HUDEP-2 (cell line): Measurements from ENCODE around the gene CEP85L.
A peak's percentile ranks its signal among the peaks of the same experiment; 100 is the strongest.

Experiments used
- DNase-seq, 76 experiments: peaks; one replicate each; lab custom pipeline; 2025; ENCODE audit not compliant: unreplicated experiment in 76 of 76; lab: John Stamatoyannopoulos, UW

Gene CEP85L

GRCh38 chr6:118663993-118664985 lies 12.9 kb upstream of the CEP85L start:
- no peak for DNase-seq

- no peak for DNase-seq
These were observed 10.4 kb upstream of the CEP85L start for GRCh38 chr6:118661831-118662230.

- peak in 69 of 76 experiments; percentile 15 to 94 (median 66) for DNase-seq
These were observed 8.8 kb upstream of the CEP85L start for GRCh38 chr6:118660218-118660569.

GRCh38 chr6:118659513-118660217 lies 8.3 kb upstream of the CEP85L start:
- peak in 22 of 76 experiments; percentile 3 to 58 (median 28) for DNase-seq

- DNase-seq = no peak
These were observed 5.6 kb upstream of the CEP85L start for GRCh38 chr6:118656847-118657451.

- no peak for DNase-seq
These were observed 742 bp upstream of the CEP85L start for GRCh38 chr6:118652051-118652615.

- DNase-seq = peak in 32 of 76 experiments; percentile 13 to 70 (median 49)
These were observed 659 bp downstream of the CEP85L start for GRCh38 chr6:118650582-118651281.

- peak in 1 of 76 experiments; percentile 9 for DNase-seq
These were observed 1.3 kb downstream of the CEP85L start for GRCh38 chr6:118649918-118650581.

GRCh38 chr6:118648866-118649554 lies 2.4 kb downstream of the CEP85L start:
- DNase-seq = no peak

- DNase-seq = no peak
These were observed 4.4 kb downstream of the CEP85L start for GRCh38 chr6:118646977-118647376.

GRCh38 chr6:118645395-118645794 lies 6.0 kb downstream of the CEP85L start:
- DNase-seq = no peak

GRCh38 chr6:118644007-118644406 lies 7.4 kb downstream of the CEP85L start:
- DNase-seq = no peak

- peak in 1 of 76 experiments; percentile 34 for DNase-seq
These were observed 10.3 kb downstream of the CEP85L start for GRCh38 chr6:118641042-118641441.

GRCh38 chr6:118639054-118639964 lies 12.1 kb downstream of the CEP85L start:
- DNase-seq = no peak

- no peak for DNase-seq
These were observed 13.1 kb downstream of the CEP85L start for GRCh38 chr6:118638288-118638687.

GRCh38 chr6:118635909-118636735 lies 15.3 kb downstream of the CEP85L start:
- no peak for DNase-seq

GRCh38 chr6:118632359-118632758 lies 19.0 kb downstream of the CEP85L start:
- peak in 6 of 76 experiments; percentile 6 to 42 (median 16) for DNase-seq
